HG03025 (cell line): ENCODE data around the gene USHBP1.
A peak's percentile ranks its signal among the peaks of the same experiment; 100 is the strongest.
"Not testable (repeated sequence)": the region's sequence is repeated elsewhere in the genome, so short reads cannot be mapped to it uniquely, and the experiment has no call there.

Experiments used
- ATAC-seq: cut with Tn5 transposase; IDR thresholded peaks from one replicate; pipeline ENCODE4 v1.9.1; 2021; ENCODE audit warnings: mild to moderate bottlenecking, moderate library complexity; ENCODE audit not compliant: unreplicated experiment, low FRiP score

Gene USHBP1

DNA sequence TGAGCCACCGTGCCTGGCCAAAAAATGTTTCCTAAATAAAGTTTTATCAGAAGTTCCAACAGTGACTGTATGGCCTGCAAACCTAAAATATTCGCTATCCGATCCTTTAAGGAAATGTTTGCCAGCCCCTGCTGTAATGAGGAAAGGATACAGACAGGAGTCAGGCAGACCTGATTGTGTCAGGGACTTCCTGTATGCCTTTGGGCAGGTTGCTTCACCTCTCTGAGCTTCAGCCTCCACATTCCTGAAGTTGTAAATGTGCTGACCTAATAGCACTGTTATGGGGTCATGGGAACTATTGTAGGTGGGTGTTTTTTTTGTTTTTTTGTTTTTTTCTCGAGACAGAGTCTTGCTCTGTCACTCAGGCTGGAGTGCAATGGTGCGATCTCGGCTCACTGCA lies 32.4 kb upstream of the USHBP1 start:
- no peak for ATAC-seq

DNA sequence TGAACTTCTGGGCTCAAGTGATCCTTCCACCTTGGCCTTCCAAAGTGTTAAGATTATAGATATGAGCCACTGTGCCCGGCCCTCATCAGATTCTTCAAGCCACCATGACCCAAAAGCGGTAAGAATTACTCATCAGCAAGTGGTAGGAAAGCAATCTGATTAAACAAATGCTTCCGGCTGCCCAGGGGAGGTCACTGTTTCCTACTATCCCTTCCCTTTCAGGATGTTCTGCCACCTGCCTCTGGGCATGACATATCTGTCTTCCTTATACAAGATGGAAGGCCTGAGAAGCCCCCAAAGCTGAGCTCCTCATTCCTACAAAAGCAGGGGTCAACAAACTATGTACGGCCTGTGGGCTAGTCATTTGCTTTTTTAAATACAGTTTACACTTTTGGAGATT lies 31.7 kb upstream of the USHBP1 start:
- no peak for ATAC-seq

DNA sequence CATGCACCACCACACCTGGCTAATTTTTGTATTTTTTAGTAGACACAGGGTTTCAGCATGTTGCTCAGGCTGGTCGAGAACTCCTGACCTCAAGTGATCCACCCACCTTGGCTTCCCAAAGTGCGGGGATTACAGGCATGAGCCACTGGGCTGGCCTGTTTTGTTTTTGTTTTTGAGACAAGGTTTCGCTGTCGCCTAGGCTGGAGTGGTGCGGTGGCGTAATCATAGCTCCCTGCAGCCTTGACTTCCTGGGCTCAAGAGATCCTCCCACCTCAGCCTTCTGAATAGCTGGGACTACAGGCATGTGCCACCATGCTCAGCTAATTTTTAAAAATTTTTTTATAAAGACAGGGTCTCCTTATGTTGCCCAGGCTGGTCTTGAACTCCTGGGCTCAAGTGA lies 31.0 kb upstream of the USHBP1 start:
- ATAC-seq, result not testable (repeated sequence)

DNA sequence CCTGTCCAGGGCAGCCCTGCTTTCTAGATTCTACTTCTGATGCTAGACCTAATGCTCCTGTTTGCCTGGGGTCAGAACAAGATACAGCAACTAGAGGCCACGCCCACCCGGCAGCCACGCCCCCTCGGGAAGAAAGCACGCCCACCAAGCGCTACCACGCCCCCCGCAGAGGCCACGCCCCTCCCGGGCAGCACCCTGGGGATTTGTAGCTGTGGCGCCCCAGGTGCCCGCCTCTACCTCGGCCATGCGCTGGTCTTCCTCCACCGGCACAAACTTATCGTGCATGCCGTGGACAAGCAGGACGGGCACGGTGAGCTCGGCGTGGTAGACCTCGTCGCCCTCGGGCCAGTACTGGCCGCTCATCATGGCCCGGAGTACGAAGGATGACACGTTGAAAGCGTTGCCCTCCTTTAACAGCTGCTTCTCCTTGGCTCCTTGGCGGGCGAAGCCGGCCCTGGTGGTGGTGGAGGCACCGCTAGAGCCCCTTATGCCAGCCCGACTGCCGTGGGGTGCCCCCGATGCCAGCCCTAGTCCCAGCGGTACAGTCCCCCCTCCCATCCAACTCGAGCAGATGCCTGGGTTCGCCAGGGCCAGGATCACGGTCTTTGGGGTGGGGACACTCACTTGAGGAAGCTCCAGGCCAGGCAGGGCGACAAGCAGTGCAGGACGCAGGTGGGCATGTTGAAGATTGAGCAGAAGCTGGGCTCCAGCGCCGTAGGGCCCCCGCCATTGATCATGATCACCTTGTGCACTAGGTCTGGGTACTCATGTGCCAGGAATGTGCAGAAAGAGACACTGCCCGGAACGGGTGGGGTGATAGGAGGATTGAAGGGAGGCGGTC lies 29.7 kb upstream of the USHBP1 start:
- ATAC-seq, result no peak

DNA sequence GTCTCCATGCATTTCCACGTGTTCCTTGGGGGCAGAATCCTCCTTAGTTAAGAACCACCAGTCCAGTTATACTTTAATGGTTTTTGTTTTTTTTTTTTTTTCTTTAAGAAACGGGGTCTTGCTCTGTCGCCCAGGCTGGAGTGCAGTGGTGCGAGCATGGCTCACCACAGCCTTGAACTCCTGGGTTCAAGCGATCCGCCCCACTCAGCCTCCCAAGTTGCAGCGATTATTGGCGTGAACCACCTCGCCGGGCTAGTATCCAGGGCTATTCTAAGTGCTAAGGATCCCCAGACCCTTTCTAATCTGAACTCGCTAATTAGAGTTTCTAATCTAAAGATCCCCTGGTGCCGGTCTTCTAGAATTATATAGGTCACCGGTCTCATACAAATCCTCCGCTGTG lies 29.1 kb upstream of the USHBP1 start:
- ATAC-seq, result no peak

DNA sequence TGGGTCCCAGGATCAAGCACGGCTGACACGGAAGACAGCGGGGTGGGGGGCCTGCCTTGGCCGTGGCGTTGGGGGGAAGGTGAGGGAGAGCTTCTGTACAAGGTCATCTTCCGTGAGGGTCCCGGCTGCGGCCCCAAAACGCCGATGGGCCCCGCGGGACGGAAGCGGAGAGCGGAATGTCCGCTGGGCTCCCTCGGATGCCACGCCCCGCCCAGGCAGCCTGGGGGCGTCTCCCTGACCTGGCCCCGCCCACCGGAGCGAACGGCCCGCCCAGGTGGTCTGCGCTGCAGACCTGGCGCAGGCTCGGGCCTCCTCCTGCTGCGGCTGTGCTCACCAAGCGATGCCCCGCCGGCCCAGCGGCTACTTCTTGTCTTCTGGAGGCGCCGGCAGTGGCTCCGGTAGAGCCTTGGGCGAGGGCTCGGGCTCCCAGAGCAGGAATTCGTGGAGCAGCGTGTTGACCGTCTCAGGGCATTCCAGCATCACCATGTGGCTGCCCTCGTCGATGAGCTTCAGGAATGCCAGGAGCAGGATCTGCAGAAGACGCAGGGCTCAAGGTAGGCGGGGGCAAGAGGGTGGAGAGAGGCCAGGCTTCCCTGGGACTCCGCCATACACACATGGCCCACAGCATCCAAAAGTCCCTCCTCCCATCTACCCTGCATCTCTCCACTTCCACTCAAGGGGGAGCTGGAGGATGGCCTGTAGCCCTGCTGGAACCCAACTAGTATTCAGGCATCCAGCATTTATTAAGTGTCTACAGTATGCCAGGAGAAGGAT lies 27.9 kb upstream of the USHBP1 start:
- no peak for ATAC-seq

DNA sequence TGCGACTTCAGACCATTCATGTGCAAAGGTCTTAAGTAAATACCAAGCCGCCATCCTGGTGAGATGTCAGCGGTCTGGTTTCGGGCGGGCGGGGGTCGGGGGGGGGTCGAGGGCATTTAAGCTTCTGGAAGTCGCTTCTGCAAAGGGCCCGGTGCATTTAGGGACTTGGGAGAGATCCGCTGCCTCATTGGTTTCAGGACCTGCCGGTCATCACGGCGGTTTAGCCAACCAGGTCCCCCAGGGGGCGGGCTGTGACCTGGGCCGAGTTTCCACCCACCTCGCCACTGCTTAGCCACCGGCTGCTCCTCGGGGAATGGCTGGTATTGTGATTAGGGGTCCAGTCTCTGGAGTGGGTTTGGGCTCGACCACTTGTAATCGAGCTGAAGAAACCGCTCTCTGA lies 24.9 kb upstream of the USHBP1 start:
- ATAC-seq, result no peak

DNA sequence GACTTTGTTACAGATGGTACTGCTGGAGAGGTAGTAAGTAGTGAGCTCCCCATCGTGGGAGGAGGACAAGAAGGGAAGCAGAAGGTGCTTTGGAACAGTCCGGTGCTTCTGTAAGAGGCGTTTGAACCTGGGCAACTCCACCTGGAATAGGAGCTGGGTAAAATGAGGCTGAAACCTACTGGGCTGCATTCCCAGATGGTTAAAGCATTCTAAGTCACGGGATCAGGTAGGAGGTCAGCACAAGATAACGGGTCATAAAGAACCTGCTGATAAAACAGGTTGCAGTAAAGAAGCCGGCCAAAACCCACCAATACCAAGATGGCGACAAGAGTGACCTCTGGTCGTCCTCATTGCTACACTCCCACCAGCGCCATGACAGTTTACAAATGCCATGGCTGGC lies 22.2 kb upstream of the USHBP1 start:
- no peak for ATAC-seq

DNA sequence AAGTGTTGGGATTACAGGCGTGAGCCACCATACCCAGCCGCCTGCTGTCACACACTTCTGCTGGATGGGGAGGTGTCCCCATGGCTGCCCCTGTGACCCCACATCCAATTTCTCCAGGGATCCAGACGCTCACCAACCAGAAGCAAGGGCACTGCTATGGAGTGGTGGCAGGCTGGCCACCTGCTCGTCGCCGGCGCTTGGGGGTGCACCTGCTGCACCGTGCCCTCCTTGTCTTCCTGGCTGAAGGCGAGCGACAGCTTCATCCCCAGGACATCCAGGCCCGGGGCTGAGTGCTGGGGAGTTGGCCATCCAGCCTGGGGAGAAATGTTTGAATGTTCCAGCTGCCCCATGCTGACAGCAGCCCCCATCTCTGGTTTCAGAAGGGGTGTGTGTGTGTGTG lies 21.7 kb upstream of the USHBP1 start:
- no peak for ATAC-seq

DNA sequence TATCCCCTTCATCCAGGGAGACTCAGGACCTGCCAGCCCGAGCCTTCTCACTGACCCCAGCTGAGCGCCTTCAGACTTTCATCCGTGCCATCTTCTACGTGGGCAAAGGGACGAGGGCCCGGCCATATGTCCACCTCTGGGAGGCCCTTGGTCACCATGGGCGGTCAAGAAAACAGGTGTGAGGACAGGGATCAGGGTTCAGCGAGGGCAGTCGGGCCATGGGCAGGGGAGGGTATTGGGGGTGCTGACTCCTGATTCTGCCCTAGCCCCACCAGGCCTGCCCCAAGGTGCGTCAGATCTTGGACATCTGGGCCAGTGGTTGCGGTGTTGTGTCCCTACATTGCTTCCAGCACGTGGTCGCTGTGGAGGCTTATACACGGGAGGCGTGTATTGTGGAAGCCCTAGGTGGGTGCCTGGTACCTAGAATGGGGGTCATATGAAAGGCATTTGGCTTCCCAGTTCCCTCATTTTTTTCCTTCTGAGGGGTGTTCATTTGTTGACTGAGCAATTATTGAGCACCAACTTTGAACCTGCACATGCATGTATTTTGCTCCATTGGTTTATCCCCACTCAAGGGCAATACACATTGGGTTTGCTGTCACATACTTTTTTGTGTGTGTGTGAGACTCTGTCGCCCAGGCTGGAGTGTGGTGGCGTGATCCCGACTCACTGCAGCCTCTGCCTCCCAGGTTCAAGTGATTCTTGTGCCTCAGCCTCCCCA lies 21.0 kb upstream of the USHBP1 start:
- ATAC-seq, result no peak

DNA sequence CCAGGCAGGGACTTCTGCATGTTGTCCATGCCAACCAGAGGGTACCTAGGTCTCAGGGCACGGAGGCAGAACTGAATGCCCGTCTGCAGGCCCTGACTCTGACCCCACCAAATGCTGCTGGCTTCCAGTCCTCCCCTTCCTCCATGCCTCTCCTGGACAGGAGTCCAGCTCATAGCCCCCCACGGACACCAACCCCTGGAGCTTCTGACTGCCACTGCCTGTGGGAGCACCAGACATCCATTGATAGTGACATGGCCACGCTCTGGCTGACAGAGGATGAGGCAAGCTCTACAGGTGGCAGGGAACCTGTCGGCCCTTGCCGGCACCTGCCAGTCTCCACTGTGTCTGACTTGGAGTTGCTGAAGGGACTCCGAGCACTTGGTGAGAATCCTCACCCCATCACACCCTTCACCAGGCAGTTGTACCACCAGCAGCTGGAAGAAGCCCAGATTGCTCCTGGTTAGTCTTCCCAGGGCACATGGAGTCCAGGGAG lies 19.0 kb upstream of the USHBP1 start:
- no peak for ATAC-seq

DNA sequence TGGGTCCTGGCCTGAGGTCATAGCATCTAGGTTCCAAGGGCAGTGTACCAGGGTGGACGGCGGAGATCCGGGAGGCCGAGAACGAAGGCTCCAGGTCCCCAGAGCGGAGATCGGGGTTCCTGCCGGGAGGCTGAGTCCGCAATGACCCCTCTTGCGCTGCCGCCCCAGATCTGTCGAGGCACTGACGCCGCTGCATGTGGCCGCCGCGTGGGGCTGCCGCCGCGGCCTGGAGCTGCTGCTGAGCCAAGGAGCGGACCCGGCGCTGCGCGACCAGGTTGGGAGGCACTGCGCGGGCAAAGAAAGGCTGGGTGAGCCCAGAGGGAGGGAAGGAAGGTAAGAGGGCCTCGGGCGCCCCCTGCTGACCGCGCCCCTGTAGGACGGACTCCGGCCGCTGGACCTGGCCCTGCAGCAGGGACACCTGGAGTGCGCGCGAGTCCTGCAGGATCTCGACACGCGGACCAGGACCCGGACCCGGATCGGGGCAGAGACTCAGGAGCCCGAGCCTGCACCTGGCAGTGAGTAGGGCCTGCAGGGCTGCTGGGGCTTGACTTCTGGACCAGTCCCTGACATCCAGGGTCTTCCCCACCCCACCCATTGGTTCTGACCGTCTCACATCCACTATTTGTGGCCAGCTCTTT lies 18.1 kb upstream of the USHBP1 start:
- no peak for ATAC-seq

DNA sequence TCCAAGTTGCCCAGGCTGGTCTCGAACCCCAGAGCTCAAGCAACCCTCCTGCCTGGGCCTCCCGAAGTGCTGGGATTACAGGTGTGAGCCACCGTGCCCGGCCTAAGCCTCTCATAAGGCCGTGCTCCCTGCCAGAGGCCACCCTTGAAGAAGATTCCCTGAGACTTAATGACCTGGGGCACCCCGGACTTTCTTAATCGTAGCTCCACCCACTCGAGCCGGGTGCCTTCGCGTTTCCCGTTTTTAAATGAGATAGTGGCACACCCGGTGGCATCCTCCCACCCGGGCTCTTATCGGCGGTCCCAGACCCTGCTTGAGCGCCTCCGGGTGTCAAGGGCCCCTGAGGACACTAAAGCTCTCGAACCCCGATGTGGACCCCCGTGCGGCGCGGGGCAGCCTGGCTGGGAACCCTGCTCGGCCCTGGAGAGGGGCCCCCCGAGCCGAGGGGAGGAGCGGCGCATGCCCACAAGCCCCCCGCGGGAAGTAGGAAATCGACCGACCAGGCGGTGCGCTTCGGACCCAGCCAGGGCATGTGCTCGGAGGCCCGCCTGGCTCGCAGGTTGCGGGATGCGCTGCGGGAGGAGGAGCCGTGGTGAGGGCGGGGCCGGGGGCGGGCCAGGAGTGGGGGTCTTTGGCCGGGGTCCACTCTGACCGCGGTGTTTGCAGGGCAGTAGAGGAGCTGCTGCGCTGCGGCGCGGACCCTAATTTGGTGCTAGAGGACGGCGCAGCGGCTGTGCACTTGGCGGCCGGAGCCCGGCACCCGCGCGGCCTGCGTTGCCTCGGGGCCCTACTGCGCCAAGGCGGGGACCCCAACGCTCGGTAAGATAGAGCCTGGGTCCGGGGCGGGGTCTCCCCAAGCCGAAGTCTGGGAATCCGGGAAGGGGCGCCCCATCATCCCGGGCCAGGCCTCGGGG lies 17.1 kb upstream of the USHBP1 start, which contains the start of gene ANKLE1:
Gene ANKLE1, plus strand, starts transcription at position 511 of the 914 bp plus-strand sequence. Its CDS starts 20 bp downstream, at position 531.
- no peak for ATAC-seq

DNA sequence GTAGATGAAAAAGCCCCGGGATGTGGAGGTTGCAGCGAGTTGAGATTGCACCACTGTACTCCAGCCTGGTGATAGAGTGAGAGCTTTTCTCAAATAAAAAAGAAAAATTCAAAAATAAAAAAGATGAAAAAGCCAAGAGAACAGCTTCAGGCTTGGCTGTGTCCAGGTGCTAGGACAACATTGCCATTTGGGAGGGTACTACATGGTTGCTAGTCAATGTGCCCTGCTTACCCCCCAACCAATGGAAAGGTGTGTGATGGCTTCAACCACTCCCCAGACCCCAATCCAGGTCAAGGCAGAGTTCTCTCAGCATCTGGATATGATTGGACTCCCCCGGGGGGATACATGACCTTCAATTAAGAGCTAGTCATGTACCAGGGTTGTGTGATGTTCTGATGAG lies 14.9 kb upstream of the USHBP1 start:
- no peak for ATAC-seq

DNA sequence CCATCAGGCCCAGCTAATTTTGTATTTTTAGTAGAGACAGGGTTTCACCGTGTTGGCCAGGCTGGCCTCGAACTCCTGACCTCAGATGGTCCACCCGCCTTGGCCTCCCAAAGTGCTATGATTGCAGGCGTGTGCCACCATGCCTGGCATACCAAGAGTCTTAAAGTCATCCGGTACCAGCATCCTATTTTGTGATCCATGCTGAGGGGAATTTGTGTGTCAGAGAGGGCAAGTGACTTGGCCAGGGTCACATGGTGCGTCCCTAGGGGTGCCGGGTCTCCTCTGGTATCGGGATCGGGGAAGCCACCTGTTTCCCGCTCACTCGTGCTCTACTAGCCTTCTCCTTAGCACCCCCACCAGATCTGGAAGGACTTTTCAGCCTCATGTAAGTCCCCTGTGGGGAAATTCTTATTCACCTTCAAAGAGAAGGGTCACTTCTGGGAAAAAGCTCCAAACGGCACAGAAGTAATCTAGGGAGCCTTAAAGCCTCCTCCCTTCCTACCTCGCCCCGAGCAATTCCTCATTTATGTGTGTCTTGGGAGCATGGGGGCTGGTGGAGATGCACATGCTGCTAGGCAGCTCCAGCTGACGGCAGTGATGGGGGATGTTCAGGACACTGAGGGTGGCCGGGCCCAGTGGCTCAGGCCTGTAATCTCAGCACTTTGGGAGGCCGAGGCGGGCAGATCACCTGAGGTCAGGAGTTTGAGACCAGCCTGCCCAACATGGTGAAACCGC lies 11.1 kb upstream of the USHBP1 start:
- no peak for ATAC-seq

DNA sequence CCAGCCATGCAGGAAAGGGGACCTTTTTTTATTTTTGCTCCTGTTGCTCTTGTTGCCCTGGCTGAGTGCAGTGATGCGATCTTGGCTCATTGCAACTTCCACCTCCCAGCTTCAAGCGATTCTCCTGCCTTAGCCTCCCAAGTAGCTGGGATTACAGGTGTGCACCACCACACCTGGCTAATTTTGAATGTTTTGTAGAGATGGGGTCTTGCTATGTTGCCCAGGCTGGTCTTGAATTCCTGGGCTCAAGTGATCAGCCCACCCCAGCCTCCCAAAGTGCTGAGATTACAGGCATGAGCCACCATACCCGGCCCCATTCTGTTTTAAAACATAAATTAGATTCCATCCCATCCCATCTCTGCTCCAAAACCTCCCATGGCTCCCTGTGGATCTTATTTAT lies 10.3 kb upstream of the USHBP1 start:
- ATAC-seq, result not testable (repeated sequence)

DNA sequence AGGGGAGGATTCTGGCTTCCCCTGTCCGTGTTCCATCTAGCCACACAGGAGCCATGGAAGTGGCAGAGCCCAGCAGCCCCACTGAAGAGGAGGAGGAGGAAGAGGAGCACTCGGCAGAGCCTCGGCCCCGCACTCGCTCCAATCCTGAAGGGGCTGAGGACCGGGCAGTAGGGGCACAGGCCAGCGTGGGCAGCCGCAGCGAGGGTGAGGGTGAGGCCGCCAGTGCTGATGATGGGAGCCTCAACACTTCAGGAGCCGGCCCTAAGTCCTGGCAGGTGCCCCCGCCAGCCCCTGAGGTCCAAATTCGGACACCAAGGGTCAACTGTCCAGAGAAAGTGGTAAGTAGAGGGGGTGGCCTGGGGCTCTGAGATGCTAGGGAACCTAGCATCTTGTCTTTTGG lies 4.2 kb upstream of the USHBP1 start:
- no peak for ATAC-seq

DNA sequence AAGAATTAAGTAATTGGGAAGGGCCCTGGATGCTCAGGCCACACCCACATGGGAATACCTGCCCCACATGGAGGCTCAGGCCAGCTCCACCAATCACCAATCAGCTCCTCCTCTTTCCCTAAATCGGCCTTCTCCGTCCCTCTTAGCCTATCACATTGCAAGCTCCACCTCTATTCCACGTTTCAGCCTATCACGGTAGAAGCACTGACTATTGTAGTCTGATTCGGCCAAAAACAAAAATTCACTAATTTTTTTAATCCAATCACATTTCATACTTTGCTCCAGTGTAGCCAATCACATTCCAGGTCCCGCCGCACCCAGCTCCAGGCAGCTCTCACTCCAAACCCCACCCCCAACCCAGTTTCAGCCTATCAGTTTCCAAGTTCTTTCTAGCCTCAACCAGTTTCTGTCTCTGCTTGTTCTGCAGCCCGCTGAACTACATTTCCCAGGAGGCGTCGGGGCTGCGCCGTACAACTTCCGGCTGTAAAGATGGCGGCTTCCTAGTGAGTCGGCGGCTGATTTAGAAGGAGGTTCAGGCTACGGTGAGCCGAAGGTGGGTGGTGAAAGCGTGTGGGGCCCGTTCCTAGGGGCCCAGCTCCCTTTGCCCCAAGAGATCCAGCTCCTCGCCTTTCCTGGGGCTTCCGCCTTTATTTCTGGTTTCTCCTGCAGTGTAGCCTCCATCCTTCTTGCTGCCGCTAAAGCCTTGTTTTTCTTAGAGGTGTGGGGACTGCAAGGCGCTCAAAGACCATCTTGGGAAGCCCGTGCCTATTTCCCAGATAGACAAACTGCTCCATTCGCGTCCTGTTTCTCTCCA lies 2.6 kb upstream of the USHBP1 start, which contains the start of gene BABAM1:
Gene BABAM1, plus strand, starts transcription at position 469 of the 814 bp plus-strand sequence. CDS start 1,364 bp downstream, outside the sequence.
- ATAC-seq, result peak; percentile 89
